Heart left ventricle (tissue), 16 donors: Measurements from ENCODE around the gene EVA1A. TPM values are rescaled to one million over a fixed set of nuclear protein-coding genes. Genes with fewer than 3 reads are reported as not detected.

Experiments
- ATAC-seq, 4 donors: fragments of 200-7000 bp; cut with Tn5 transposase; one replicate each; pipeline ENCODE4 v1.9.1; 2020 to 2022; ENCODE audit warnings: moderate library complexity in 4 of 4, mild to moderate bottlenecking in 3 of 4, moderate number of reproducible peaks in 1 of 4
- DNase-seq, 5 donors: peaks; one replicate each; pipeline ENCODE4 v3.0.0-alpha.2; 2020
- H3K27ac ChIP-seq, 12 donors: fragments of 200-600 bp; sonication (generic) in 4 of 12; one replicate each; pipeline versions ENCODE4 v1.5.0 to v1.8.0; 2016 to 2022; ENCODE audit warnings: mild to moderate bottlenecking in 2 of 12
- H3K27me3 ChIP-seq, 9 donors: fragments of 200-600 bp; sonication (generic) in 2 of 9; one replicate each; pipeline versions ENCODE4 v1.5.1 to v1.8.0; 2016 to 2022; ENCODE audit warnings: mild to moderate bottlenecking in 3 of 9
- H3K36me3 ChIP-seq, 9 donors: fragments of 200-600 bp; sonication (generic) in 2 of 9; one replicate each; pipeline versions ENCODE4 v1.5.0 to v1.8.0; 2018 to 2022; ENCODE audit warnings: mild to moderate bottlenecking in 2 of 9
- H3K4me1 ChIP-seq, 12 donors: fragments of 200-600 bp; sonication (generic) in 4 of 12; one replicate each; pipeline versions ENCODE4 v1.5.0 to v1.8.0; 2016 to 2022; ENCODE audit warnings: mild to moderate bottlenecking in 3 of 12
- H3K4me3 ChIP-seq, 12 donors: fragments of 200-600 bp; sonication (generic) in 4 of 12; one replicate each; pipeline versions ENCODE4 v1.5.0 to v1.8.0; 2017 to 2022; ENCODE audit warnings: mild to moderate bottlenecking in 9 of 12, moderate library complexity in 4 of 12
- H3K9me3 ChIP-seq, 12 donors: fragments of 200-600 bp; sonication (generic) in 4 of 12; one replicate each; pipeline versions ENCODE4 v1.5.0 to v1.8.0; 2016 to 2022; ENCODE audit warnings: mild to moderate bottlenecking in 1 of 12
- CTCF ChIP-seq, 12 donors: fragments of 200-600 bp; sonication (generic) in 4 of 12; IDR thresholded peaks; one replicate each; pipeline versions ENCODE4 v1.5.0 to v1.8.0; 2018 to 2022; ENCODE audit warnings: antibody characterized with exemption in 12 of 12, mild to moderate bottlenecking in 5 of 12
- POLR2A ChIP-seq, 2 donors: fragments of 450-650 bp; IDR thresholded peaks; one replicate each; pipeline ENCODE4 v1.6.1; 2017; ENCODE audit warnings: antibody characterized with exemption in 2 of 2, mild to moderate bottlenecking in 2 of 2, moderate library complexity in 2 of 2
- WGBS, 4 donors: extraction: QIAGEN DNeasy Blood & Tissue Kit in 2 of 4; methylation state at CpG; one replicate each; pipeline versions ENCODE4 v1.1.5 to v1.1.7; 2013 to 2018; 5-methylcytosine and 5-hydroxymethylcytosine counted together
- intact Hi-C, 10 donors: fragments of 100-400 bp; cut with DNase I; formaldehyde crosslinking; loops; one replicate each; pipeline versions ENCODE4 v1.11.1 to v1.14.2; 2022
- polyA plus RNA-seq, 2 donors: library from polyadenylated mRNA; stranded (reverse); fragments of 200-250 nt; gene quantifications; one replicate each; pipeline ENCODE4 v1.2.3, GENCODE V29; 2013
- total RNA-seq, 9 donors: library from RNA; depleted of rRNA in 2 of 9; stranded (reverse); fragments of >200 nt in 2 of 9; fragmentation: NEBNext Ultra II Directional in 3 of 9; extraction: Animal tissue kit (Norgen Biotek cat#: 25700) in 3 of 9; gene quantifications; one replicate each; pipeline versions ENCODE4 v1.1.0 to v1.2.4, GENCODE V29; 2016 to 2023
- donor health status: ischemic (EF 13 %, LVEDD 7.1; RV severe dilation, severe dysfunction).
- donor health status: healthy with polysubstance abuse.
- donor health status: DM: no; HTN: yes; CAD: no.
- donor health status: DM: no; HTN: no; CAD: no.
- donor health status: ischemic (EF 25% LVEDD 6.9; RV normal size, moderate dysfunction).
- donor health status: ischemic (EF 25% LVEDD 5.7; RV mildly dilated, moderate dysfunction).
- donor health status: healthy.
- donor health status: DM: yes; HTN: yes; CAD: no.
- donor health status: ischemic (EF 35%, LVEDD 5.7; RV mildly dilated, moderate dysfunction).
- donor health status: nonischemic (EF 11% LVEDD 7.7; RV severe dilation, severe dysfunction).
- donor health status: DM: yes; HTN: yes; CAD: no.
- donor health status: PGD.
- donor health status: ischemic (EF 29% LVEDD 5.4; RV normal size, mild dysfunction).
- donor health status: nonischemic (EF 23%, LVEDD 6.1; RV moderate dilation, normal function).

Gene EVA1A
- total and polyA plus RNA-seq, 11 donors = 0.19 to 5.0 (median 1.4) TPM; not detected in 1

- Histone ChIP-seq H3K4me3 (no peak overlapping the region), H3K4me1 (peaks cover 0 to 20% (median 0%) of the 10 kb centered on the region in 12 donors), H3K27me3 (no peaks in the 10 kb centered on the region), H3K9me3 (no peaks in the 10 kb centered on the region), H3K27ac (no peak overlapping the region), H3K36me3 (no peaks in the 10 kb centered on the region)
- ATAC-seq = no peak
- WGBS, 4 donors = 68 to 70% (median 70%) methylated on average over 2 of the region's 2 CpGs
- intact Hi-C loops = no loop called here
- no peak for TF ChIP-seq POLR2A (IDR thresholded peaks at IDR 0.05)
- TF ChIP-seq CTCF (IDR thresholded peaks at IDR 0.05) = no peak
- DNase-seq = no peak
These were observed 60.1 kb downstream of the EVA1A start for GRCh38 chr2:75500633-75501032.

GRCh38 chr2:75499534-75499933, 61.2 kb downstream of the EVA1A start:
- H3K27ac ChIP-seq = no peak overlapping the region
- WGBS, 4 donors = 69 to 88% (median 76%) methylated on average over 4 of the region's 4 CpGs
- intact Hi-C loops = no loop called here
- no peak for ATAC-seq
- no peaks in the 10 kb centered on the region for H3K36me3 ChIP-seq
- H3K9me3 ChIP-seq = no peaks in the 10 kb centered on the region
- no peak overlapping the region for H3K4me3 ChIP-seq
- TF ChIP-seq POLR2A (IDR thresholded peaks at IDR 0.05) (no peak), CTCF (IDR thresholded peaks at IDR 0.05) (no peak)
- no peaks in the 10 kb centered on the region for H3K27me3 ChIP-seq
- no peak for DNase-seq
- peaks cover 0 to 20% (median 0%) of the 10 kb centered on the region in 12 donors for H3K4me1 ChIP-seq

- no peak for ATAC-seq
- Histone ChIP-seq H3K4me1 (peaks cover 0 to 20% (median 0%) of the 10 kb centered on the region in 12 donors), H3K4me3 (no peak overlapping the region), H3K27me3 (no peaks in the 10 kb centered on the region), H3K9me3 (no peaks in the 10 kb centered on the region), H3K36me3 (no peaks in the 10 kb centered on the region), H3K27ac (no peak overlapping the region)
- TF ChIP-seq CTCF (IDR thresholded peaks at IDR 0.05) (no peak), POLR2A (IDR thresholded peaks at IDR 0.05) (no peak)
- intact Hi-C loops = no loop called here
- DNase-seq = no peak
These were observed 61.8 kb downstream of the EVA1A start for GRCh38 chr2:75498907-75499306.

- Histone ChIP-seq H3K27ac (no peak overlapping the region), H3K4me3 (no peak overlapping the region), H3K27me3 (no peaks in the 10 kb centered on the region), H3K4me1 (peaks cover 0 to 10% (median 0%) of the 10 kb centered on the region in 12 donors), H3K36me3 (peaks cover 0 to 5% (median 0%) of the 10 kb centered on the region in 9 donors), H3K9me3 (no peaks in the 10 kb centered on the region)
- ATAC-seq = no peak
- WGBS, 4 donors = 74 to 77% (median 75%) methylated on average over 5 of the region's 5 CpGs
- intact Hi-C loops = no loop called here
- DNase-seq = no peak
- TF ChIP-seq CTCF (IDR thresholded peaks at IDR 0.05) = no peak
- no peak for TF ChIP-seq POLR2A (IDR thresholded peaks at IDR 0.05)
These were observed 63.5 kb downstream of the EVA1A start for GRCh38 chr2:75497256-75497655.
